ENCODE data around the gene KAZN.

The KAZN gene

DNA sequence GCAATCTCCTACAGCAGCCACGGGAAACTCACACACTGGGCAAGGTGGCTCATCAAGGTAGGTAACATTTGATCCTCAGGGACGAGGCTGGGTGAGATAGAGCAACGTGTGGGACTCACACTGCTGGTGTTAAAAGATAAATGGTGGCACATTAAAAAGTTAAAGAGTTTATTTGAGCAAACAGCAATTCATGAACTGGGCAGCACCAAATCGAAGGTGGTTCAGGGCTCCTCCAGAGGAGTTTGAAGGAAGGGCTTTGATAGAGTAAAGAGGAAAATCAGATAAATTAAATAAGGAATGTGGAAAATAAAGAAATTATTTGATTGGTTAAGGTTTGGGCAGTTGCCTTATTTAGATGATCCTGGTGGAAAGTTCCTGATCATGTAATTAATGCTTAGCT is 531.5 kb downstream of the KAZN start:
- TF ChIP-seq ESRRG (CRISPR knock-in tag; IDR thresholded peaks at IDR 0.05): no peak
- no peak for TF ChIP-seq TOX (CRISPR knock-in tag; IDR thresholded peaks at IDR 0.05; ENCODE audit: borderline replicate concordance)
- TF ChIP-seq TCF4 (CRISPR knock-in tag; IDR thresholded peaks at IDR 0.05; ENCODE audit: borderline replicate concordance): no peak
- no peak for TF ChIP-seq SNAI2 (CRISPR knock-in tag; IDR thresholded peaks at IDR 0.05)
- TF ChIP-seq ZNF565 (CRISPR knock-in tag; conservative IDR thresholded peaks at IDR 0.05; ENCODE audit: low read depth): no peak
- TF ChIP-seq, protein P1, sequence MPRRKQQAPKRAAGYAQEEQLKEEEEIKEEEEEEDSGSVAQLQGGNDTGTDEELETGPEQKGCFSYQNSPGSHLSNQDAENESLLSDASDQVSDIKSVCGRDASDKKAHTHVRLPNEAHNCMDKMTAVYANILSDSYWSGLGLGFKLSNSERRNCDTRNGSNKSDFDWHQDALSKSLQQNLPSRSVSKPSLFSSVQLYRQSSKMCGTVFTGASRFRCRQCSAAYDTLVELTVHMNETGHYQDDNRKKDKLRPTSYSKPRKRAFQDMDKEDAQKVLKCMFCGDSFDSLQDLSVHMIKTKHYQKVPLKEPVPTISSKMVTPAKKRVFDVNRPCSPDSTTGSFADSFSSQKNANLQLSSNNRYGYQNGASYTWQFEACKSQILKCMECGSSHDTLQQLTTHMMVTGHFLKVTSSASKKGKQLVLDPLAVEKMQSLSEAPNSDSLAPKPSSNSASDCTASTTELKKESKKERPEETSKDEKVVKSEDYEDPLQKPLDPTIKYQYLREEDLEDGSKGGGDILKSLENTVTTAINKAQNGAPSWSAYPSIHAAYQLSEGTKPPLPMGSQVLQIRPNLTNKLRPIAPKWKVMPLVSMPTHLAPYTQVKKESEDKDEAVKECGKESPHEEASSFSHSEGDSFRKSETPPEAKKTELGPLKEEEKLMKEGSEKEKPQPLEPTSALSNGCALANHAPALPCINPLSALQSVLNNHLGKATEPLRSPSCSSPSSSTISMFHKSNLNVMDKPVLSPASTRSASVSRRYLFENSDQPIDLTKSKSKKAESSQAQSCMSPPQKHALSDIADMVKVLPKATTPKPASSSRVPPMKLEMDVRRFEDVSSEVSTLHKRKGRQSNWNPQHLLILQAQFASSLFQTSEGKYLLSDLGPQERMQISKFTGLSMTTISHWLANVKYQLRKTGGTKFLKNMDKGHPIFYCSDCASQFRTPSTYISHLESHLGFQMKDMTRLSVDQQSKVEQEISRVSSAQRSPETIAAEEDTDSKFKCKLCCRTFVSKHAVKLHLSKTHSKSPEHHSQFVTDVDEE (CRISPR knock-in tag; IDR thresholded peaks at IDR 0.05): no peak
- no peak for TF ChIP-seq OSR1 (CRISPR knock-in tag; IDR thresholded peaks at IDR 0.05)
- ATAC-seq: no peak

DNA sequence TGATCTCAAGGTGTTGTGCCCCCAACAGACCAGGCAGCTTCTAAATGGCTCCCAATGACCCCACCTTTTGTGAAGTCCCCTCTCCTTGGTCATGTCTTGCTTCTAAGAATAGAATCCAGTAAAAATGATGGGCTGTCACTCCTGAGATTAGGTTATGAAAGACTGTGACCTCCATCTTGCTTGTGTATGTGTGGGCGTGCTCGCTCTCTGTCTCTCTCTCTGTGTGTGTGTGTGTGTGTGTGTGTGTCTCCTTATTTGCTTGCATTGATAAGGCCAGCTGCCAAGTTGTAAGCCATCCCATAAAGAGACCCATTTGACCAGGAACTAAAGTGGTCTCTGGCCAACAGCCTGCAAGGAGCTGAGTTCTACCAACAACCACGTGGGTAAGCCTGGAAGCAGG is 532.1 kb downstream of the KAZN start:
- ATAC-seq: no peak
- TF ChIP-seq ZC3H10 (CRISPR knock-in tag; IDR thresholded peaks at IDR 0.05): no peak
- no peak for TF ChIP-seq ZFP3 (CRISPR knock-in tag; IDR thresholded peaks at IDR 0.05)
- TF ChIP-seq, protein P1 (CRISPR knock-in tag; IDR thresholded peaks at IDR 0.05): no peak
- TF ChIP-seq ZFP30 (CRISPR knock-in tag; IDR thresholded peaks at IDR 0.05): no peak
- no peak for TF ChIP-seq ISL1 (CRISPR knock-in tag; IDR thresholded peaks at IDR 0.05)
- no peak for TF ChIP-seq PPARA (CRISPR knock-in tag; IDR thresholded peaks at IDR 0.05; ENCODE audit: borderline replicate concordance)
- no peak for TF ChIP-seq RARB (CRISPR knock-in tag; IDR thresholded peaks at IDR 0.05)
- TF ChIP-seq, protein P2, sequence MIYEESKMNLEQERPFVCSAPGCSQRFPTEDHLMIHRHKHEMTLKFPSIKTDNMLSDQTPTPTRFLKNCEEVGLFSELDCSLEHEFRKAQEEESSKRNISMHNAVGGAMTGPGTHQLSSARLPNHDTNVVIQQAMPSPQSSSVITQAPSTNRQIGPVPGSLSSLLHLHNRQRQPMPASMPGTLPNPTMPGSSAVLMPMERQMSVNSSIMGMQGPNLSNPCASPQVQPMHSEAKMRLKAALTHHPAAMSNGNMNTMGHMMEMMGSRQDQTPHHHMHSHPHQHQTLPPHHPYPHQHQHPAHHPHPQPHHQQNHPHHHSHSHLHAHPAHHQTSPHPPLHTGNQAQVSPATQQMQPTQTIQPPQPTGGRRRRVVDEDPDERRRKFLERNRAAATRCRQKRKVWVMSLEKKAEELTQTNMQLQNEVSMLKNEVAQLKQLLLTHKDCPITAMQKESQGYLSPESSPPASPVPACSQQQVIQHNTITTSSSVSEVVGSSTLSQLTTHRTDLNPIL (CRISPR knock-in tag; IDR thresholded peaks at IDR 0.05; ENCODE audit: low read depth): no peak
- TF ChIP-seq, protein P3, sequence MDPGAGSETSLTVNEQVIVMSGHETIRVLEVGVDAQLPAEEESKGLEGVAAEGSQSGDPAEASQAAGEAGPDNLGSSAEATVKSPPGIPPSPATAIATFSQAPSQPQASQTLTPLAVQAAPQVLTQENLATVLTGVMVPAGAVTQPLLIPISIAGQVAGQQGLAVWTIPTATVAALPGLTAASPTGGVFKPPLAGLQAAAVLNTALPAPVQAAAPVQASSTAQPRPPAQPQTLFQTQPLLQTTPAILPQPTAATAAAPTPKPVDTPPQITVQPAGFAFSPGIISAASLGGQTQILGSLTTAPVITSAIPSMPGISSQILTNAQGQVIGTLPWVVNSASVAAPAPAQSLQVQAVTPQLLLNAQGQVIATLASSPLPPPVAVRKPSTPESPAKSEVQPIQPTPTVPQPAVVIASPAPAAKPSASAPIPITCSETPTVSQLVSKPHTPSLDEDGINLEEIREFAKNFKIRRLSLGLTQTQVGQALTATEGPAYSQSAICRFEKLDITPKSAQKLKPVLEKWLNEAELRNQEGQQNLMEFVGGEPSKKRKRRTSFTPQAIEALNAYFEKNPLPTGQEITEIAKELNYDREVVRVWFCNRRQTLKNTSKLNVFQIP (CRISPR knock-in tag; IDR thresholded peaks at IDR 0.05; ENCODE audit: borderline replicate concordance, low read depth): no peak
- TF ChIP-seq, protein P4, sequence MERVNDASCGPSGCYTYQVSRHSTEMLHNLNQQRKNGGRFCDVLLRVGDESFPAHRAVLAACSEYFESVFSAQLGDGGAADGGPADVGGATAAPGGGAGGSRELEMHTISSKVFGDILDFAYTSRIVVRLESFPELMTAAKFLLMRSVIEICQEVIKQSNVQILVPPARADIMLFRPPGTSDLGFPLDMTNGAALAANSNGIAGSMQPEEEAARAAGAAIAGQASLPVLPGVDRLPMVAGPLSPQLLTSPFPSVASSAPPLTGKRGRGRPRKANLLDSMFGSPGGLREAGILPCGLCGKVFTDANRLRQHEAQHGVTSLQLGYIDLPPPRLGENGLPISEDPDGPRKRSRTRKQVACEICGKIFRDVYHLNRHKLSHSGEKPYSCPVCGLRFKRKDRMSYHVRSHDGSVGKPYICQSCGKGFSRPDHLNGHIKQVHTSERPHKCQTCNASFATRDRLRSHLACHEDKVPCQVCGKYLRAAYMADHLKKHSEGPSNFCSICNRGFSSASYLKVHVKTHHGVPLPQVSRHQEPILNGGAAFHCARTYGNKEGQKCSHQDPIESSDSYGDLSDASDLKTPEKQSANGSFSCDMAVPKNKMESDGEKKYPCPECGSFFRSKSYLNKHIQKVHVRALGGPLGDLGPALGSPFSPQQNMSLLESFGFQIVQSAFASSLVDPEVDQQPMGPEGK (CRISPR knock-in tag; IDR thresholded peaks at IDR 0.05; ENCODE audit: borderline replicate concordance): no peak
- TF ChIP-seq, protein P5, sequence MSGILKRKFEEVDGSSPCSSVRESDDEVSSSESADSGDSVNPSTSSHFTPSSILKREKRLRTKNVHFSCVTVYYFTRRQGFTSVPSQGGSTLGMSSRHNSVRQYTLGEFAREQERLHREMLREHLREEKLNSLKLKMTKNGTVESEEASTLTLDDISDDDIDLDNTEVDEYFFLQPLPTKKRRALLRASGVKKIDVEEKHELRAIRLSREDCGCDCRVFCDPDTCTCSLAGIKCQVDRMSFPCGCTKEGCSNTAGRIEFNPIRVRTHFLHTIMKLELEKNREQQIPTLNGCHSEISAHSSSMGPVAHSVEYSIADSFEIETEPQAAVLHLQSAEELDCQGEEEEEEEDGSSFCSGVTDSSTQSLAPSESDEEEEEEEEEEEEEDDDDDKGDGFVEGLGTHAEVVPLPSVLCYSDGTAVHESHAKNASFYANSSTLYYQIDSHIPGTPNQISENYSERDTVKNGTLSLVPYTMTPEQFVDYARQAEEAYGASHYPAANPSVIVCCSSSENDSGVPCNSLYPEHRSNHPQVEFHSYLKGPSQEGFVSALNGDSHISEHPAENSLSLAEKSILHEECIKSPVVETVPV (CRISPR knock-in tag; IDR thresholded peaks at IDR 0.05): no peak
- no peak for TF ChIP-seq TOX (CRISPR knock-in tag; IDR thresholded peaks at IDR 0.05; ENCODE audit: borderline replicate concordance)
- TF ChIP-seq ZNF70 (CRISPR knock-in tag; IDR thresholded peaks at IDR 0.05): no peak
- no peak for TF ChIP-seq ARNTL (CRISPR knock-in tag; IDR thresholded peaks at IDR 0.05; ENCODE audit: borderline replicate concordance, low read depth)
- TF ChIP-seq SNAI2 (CRISPR knock-in tag; IDR thresholded peaks at IDR 0.05): no peak
- TF ChIP-seq ESRRG (CRISPR knock-in tag; IDR thresholded peaks at IDR 0.05): no peak
- no peak for TF ChIP-seq GLIS3 (CRISPR knock-in tag; IDR thresholded peaks at IDR 0.05)
- no peak for TF ChIP-seq CSDC2 (CRISPR knock-in tag; IDR thresholded peaks at IDR 0.05)
- no peak for TF ChIP-seq TCF4 (CRISPR knock-in tag; IDR thresholded peaks at IDR 0.05; ENCODE audit: borderline replicate concordance)
